Fibroblast of skin of back (primary cell): ENCODE data around the gene TP53AIP1. TPM values are rescaled to one million over a fixed set of nuclear protein-coding genes. Genes with fewer than 3 reads are reported as not detected.

ENCODE experiments used
- DNase-seq: peaks from one replicate; pipeline ENCODE4 v3.0.0-alpha.2; 2013
- polyA plus RNA-seq, 2 experiments: library from polyadenylated mRNA; unstranded; fragments of 120-200 nt; gene quantifications; one replicate each; pipeline ENCODE4 v1.2.1, GENCODE V29; 2013; ENCODE audit not compliant: insufficient read length in 2 of 2

Gene TP53AIP1
- polyA plus RNA-seq (2013, experiment 1 of 2; ENCODE audit: insufficient read length) = not detected
- not detected for polyA plus RNA-seq (2013, experiment 2 of 2; ENCODE audit: insufficient read length)

- no peak for DNase-seq
These were observed at the start of gene TP53AIP1 for GRCh38 chr11:128942817-128943427. Gene TP53AIP1, minus strand, starts transcription at chr11:128942871. Its CDS starts 5,053 bp downstream, at chr11:128937818.

- DNase-seq = no peak
These were observed 45.7 kb upstream of the TP53AIP1 start for GRCh38 chr11:128988242-128988970.

- no peak for DNase-seq
These were observed 43.2 kb upstream of the TP53AIP1 start for GRCh38 chr11:128985880-128986279.

- no peak for DNase-seq
These were observed 40.4 kb upstream of the TP53AIP1 start for GRCh38 chr11:128983023-128983422.

GRCh38 chr11:128981254-128981653, 38.6 kb upstream of the TP53AIP1 start:
- DNase-seq = no peak

- no peak for DNase-seq
These were observed 28.0 kb upstream of the TP53AIP1 start for GRCh38 chr11:128970598-128971190.

GRCh38 chr11:128968916-128969315, 26.2 kb upstream of the TP53AIP1 start:
- DNase-seq = no peak

GRCh38 chr11:128967578-128967977, 24.9 kb upstream of the TP53AIP1 start:
- DNase-seq = no peak

GRCh38 chr11:128965485-128965884, 22.8 kb upstream of the TP53AIP1 start:
- DNase-seq = no peak

GRCh38 chr11:128964463-128964930, 21.8 kb upstream of the TP53AIP1 start:
- no peak for DNase-seq

GRCh38 chr11:128963744-128964325, 21.2 kb upstream of the TP53AIP1 start:
- DNase-seq = no peak

GRCh38 chr11:128962896-128963295, 20.2 kb upstream of the TP53AIP1 start:
- DNase-seq = no peak

- no peak for DNase-seq
These were observed 19.0 kb upstream of the TP53AIP1 start for GRCh38 chr11:128961645-128962044.

- DNase-seq = no peak
These were observed 14.5 kb upstream of the TP53AIP1 start for GRCh38 chr11:128957202-128957482.

- DNase-seq = peak; percentile 77
These were observed 13.9 kb upstream of the TP53AIP1 start for GRCh38 chr11:128956401-128957201.

- no peak for DNase-seq
These were observed 13.0 kb upstream of the TP53AIP1 start for GRCh38 chr11:128955636-128956035.

- no peak for DNase-seq
These were observed 10.5 kb upstream of the TP53AIP1 start for GRCh38 chr11:128953151-128953550.

GRCh38 chr11:128949791-128950454, 7.3 kb upstream of the TP53AIP1 start:
- no peak for DNase-seq

- DNase-seq = no peak
These were observed 5.9 kb upstream of the TP53AIP1 start for GRCh38 chr11:128948583-128948982.

- no peak for DNase-seq
These were observed 5.1 kb upstream of the TP53AIP1 start for GRCh38 chr11:128947773-128948172.

GRCh38 chr11:128946648-128947047, 4.0 kb upstream of the TP53AIP1 start:
- no peak for DNase-seq

- DNase-seq = no peak
These were observed 831 bp upstream of the TP53AIP1 start for GRCh38 chr11:128943428-128943976.
